Hair follicular keratinocyte (primary cell): ENCODE data around the gene R3HDM2. TPM values are rescaled to one million over a fixed set of nuclear protein-coding genes. Genes with fewer than 3 reads are reported as not detected.

ENCODE experiments used
- total RNA-seq: library from RNA; depleted of rRNA; stranded (reverse); fragments of >200 nt; gene quantifications from 2 replicates; pipeline ENCODE4 v1.2.3, GENCODE V29; 2015

The R3HDM2 gene
- 13.9 and 20.1 TPM in 2 replicates for total RNA-seq

DNA sequence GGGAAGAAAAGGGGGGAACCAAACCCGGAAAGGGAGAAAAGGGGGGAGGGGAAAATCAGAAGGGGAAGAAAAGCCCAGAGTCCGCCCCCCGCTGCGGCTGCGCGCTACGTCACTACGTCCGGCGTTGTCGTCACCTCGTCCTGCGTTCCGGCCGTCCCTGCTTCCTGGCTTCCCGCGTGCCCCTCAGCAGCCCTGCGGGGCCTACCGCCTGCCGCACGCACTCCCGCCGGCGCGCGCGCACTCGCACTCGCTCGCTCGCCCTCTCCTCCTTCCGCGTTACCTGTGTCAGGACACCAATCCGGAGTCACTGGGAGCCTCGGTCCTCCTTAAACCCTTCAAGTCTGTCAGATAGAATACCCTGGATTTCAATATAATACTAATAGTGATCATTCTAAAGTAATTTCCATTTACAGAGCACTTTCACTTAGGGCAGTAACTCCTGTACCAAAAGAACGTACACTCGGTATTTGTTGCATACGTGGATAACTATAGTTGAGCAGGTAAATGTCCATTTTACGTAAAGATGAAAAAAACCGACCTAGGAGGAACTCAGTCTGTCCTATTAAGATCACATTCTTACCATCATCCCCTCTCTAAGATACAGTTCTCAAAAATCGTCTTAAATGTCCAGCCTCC, at the start of gene R3HDM2:
Gene R3HDM2 (minus strand): TSS at position 113 of the 636 bp plus-strand sequence. CDS start 120,615 bp downstream, outside the sequence.

DNA sequence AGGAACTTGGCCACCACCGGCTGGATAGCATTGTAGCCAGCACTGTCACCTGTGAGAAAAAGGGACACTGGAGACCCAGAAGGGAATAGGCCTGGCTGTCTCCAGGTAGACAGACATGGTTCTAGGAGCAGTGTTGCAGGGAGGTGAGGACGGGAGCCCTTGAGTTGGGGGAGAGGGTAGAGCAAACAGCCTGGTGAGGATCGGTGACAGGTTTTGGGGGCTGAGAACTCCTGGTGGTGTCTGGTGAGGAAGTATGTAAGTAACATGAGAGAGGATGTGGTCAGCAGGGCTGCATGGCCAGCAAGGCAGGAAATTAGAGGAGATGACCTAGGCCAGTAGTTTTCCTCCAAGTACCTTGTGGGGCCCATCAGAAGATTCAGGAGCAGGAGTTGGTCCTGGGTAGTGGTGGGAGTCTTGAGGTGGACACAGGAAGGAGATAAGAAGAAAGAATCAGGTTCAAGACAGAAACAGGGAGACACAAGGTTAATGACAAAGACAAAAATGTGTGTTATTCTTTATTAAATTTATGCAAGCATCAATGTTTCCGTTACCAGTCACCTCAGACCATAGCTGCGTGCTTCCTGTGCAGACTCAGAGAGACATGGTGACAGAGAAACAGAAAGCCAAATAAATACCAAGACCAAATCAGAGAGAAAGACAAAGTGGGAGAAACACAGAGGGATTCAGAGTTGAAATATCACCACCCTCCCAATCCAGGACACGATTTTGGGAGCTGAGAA, 48.7 kb upstream of the R3HDM2 start, which contains the start of gene ARHGAP9:
Gene ARHGAP9 (minus strand): TSS at position 491 of the 740 bp plus-strand sequence. CDS start 460 bp downstream, at position 31.

DNA sequence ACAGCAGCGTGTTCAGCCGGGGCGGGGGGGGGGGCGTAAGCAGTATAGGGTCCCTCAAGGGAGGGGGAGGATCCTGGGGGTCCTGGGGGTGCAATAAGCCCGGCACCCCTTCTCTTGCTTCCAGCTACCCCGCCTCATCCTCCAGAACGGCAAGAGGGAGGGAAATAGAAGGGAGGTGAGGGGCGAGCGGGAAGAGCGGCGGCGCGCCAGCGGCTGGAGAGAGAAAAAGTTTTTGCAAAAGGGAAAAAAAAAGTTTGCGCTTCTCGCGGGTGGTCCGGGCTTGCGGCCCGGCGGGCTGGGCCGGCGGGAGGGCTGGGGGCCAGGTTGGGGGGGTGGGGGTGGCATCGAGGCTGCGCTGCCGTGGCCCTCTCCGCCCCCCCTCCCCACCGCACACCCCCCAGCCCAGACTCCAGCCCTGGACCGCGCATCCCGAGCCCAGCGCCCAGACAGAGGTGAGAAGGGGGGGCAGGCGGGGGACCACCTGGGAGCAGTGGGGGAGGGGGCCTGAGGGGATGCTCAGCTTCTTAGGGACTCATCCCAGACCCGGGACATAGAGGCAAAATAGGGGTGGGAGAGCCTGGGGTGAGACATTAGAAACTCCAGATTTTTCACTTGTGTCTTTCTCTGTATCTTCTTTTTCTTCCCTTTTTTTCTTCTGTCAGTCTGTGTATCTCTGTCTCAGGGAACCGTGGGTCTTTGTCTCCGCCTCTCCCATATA, 29.1 kb upstream of the R3HDM2 start, which contains the start of gene GLI1:
Gene GLI1 (plus strand): TSS at position 36 of the 718 bp plus-strand sequence. CDS start 3,907 bp downstream, outside the sequence.

DNA sequence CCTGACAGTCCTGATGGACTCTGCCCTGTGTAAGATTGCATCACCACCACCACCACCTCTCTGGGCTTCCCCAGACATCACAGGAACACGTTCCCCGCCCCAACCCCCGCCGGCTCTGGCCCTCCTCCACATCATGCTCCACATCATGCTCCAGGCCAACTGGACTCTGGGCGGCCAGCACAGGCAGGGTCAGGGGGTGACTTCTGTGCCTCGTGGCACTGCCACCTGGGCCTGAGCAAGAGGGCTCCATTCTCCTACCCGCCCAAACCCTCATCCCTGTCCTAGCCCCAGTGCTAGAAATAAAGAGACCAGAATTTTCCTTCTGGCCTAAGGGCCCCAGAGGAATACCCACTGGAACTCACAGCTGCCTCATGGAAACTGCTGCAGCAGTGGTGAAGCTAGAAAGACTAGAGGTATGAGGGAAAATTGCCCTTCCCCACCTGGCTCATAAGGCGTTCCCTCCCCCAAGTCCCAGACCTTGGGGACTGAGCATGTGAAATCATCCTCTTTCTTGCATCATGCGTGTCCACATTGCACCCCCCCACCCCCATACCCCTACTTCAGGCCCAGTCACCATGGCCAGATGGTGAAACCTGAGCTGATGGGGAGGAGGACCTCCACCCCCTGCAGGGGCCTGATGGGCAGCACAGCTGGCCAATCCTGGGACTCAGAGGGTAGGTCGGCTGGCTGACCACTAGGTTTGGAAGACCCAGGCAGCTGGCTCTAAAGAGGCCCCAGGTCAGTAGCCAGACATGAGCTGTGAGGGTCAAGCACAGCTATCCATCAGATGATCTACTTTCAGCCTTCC, 23.9 kb upstream of the R3HDM2 start, which contains the start of gene INHBE:
Gene INHBE (plus strand): TSS at position 742 of the 808 bp plus-strand sequence. CDS start 230 bp downstream, outside the sequence.

DNA sequence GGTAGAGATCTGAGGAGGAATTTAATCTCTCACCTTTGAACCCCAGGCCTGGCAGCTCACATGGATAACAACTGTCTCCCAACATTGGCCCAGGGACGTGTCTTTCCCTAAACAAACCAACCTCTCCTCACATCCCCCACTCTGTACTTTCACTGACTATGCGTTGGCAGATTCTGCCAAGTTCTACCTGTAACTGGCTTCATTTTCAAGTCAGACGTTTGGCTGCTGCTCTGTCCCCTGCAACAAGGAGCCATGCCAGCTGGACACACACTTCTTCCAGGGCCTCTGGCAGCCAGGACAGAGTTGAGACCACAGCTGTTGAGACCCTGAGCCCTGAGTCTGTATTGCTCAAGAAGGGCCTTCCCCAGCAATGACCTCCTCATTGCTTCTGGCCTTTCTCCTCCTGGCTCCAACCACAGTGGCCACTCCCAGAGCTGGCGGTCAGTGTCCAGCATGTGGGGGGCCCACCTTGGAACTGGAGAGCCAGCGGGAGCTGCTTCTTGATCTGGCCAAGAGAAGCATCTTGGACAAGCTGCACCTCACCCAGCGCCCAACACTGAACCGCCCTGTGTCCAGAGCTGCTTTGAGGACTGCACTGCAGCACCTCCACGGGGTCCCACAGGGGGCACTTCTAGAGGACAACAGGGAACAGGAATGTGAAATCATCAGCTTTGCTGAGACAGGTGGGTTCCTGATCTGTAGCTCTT, 3.8 kb upstream of the R3HDM2 start, which contains the start of gene INHBC:
Gene INHBC (plus strand): TSS at position 268 of the 707 bp plus-strand sequence. CDS start 103 bp downstream, at position 371.

DNA sequence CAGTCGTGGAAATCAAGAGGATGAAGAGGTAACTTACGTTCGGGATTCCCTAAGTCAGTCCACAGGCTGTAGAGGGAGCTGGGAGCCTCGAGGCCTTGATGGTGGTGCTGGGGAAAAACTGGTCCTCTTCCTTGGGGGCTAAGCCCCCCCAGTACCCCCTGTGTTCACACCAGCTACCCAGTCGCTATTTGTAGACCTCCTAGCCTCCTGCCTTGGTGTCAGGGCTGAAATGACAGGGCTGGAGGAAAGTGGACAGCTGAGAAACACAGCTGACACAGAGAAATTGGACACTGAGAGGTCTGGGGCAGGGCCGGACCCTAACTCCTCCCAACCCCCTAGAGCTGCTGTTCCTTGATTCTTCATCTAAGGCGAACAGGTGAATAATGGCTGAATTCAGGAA, 179.9 kb downstream of the R3HDM2 start, which contains the start of gene STAC3:
Gene STAC3 (minus strand): TSS at position 232 of the 400 bp plus-strand sequence. CDS start 1,551 bp downstream, outside the sequence.

DNA sequence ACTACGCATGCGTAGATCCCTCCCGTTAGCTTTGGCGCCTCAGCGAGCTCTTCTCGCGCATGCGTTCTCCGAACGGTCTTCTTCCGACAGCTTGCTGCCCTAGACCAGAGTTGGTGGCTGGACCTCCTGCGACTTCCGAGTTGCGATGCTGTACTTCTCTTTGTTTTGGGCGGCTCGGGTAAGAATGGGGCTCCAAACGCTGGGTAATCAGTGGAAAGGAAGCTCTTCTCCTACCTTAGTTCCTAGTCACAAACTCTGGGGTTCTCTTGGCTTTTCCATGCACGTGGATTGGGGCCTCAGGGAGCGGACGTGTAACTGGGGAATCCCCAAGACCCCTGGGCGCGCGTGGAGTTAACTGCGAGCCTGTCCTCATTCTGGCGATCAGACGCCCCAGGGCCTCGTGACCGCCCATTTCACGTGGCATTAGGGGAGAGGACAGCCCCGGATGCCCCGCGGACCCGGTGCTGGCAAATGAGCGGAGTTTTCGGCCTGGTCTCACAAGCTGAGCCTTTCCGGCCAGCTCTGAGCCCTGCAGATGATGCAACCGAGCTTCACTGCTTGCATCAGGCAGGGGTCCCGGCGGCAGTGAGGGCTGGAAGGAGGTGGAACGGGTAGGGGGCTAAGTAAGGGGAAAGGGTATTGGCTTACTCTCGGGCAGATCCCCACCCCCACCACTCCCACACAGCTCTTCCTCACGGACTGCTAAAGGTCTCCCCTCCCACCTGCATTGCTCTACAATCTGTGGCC, 201.0 kb downstream of the R3HDM2 start, which contains the start of gene SHMT2:
Gene SHMT2 (plus strand): TSS at position 78 of the 747 bp plus-strand sequence. CDS start 68 bp downstream, at position 146.

DNA sequence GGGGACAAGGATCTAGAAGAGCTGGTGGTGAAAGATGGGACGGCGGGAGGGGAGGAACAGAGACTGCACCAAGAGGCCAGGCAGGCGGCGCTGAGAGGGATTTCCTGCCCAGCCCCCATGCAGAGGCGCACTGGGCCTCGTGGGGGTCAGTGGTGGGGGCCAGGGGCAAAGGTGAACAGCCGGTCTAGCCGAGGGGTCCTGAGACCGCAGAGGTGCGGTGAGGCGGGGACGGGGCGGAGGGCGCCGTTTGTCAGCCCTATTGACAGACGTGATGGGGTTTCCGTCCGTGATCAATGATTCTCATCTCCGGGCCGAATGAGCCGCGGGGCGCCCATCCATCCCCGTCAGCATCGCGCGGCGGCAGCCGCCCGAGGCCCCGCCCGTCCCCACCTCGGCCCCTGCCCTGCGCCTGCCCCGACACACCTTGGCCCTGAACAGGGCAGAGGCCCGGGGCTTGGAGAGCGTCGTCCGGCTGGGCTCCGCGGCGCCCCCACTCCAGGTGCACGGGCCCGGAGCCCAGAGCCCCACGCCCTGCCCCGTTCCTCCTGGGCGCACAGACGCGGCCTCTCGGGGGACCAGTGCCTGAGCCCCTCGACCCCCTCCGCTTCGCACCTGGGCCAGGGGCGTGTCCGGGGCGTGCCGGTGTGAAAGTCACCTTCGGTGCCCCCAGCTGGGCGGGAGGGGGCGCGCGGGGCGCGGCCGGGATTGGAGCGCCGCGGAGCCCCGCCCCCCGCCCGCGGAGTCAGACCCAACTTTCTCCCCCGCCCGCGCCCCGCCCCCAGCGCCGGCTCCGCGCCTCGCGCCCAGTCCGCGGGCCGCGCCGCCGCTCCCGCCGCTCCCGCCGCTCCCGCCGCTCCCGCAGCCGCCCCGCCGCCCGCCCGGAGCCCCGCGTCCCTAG, 214.6 kb downstream of the R3HDM2 start, which contains the start of gene NXPH4:
Gene NXPH4 (plus strand): TSS at position 781 of the 898 bp plus-strand sequence. CDS start 176 bp downstream, outside the sequence.

Other genes with a start within 250 kb of the R3HDM2 start
- gene NXPH4, start 214.2 kb downstream of the R3HDM2 start, total RNA-seq = 2.1 and 24.9 TPM in 2 replicates
- gene SHMT2, start 201.3 kb downstream of the R3HDM2 start, total RNA-seq = 222 and 338 TPM in 2 replicates
- gene STAC3, start 179.9 kb downstream of the R3HDM2 start, total RNA-seq = 0.11 TPM in 1 of 2 replicates, not detected in the other
- not detected in 2 replicates for gene INHBC, start 3.7 kb upstream of the R3HDM2 start, total RNA-seq
- gene INHBE, start 24.3 kb upstream of the R3HDM2 start, total RNA-seq = 0.70 TPM in 1 of 2 replicates, not detected in the other
- gene GLI1, start 28.7 kb upstream of the R3HDM2 start, total RNA-seq = 0.57 and 3.4 TPM in 2 replicates
- not detected in 2 replicates for gene ARHGAP9, start 48.8 kb upstream of the R3HDM2 start, total RNA-seq
- gene MARS1, start 57.0 kb upstream of the R3HDM2 start, total RNA-seq = 135 and 151 TPM in 2 replicates
- gene DDIT3, start 89.5 kb upstream of the R3HDM2 start, total RNA-seq = 18.9 and 54.0 TPM in 2 replicates
- 2.7 and 3.3 TPM in 2 replicates for gene MBD6, start 91.8 kb upstream of the R3HDM2 start, total RNA-seq
- 175 and 190 TPM in 2 replicates for gene DCTN2, start 116.1 kb upstream of the R3HDM2 start, total RNA-seq
- gene KIF5A, start 119.0 kb upstream of the R3HDM2 start, total RNA-seq = 0.08 and 0.19 TPM in 2 replicates
- gene PIP4K2C, start 160.1 kb upstream of the R3HDM2 start, total RNA-seq = 57.7 and 73.4 TPM in 2 replicates
- 5.7 and 11.7 TPM in 2 replicates for gene DTX3, start 173.8 kb upstream of the R3HDM2 start, total RNA-seq
- gene ARHGEF25, start 180.4 kb upstream of the R3HDM2 start, total RNA-seq = 0.76 and 2.0 TPM in 2 replicates
- gene B4GALNT1, start 202.2 kb upstream of the R3HDM2 start, total RNA-seq = 0.34 and 1.2 TPM in 2 replicates